Peyer's patch (tissue), 4 donors: ENCODE results near the gene SYNPO2. TPM values are rescaled to one million over a fixed set of nuclear protein-coding genes. Genes with fewer than 3 reads are reported as not detected.
A peak's percentile ranks its signal among the peaks of the same experiment; 100 is the strongest.
"Not testable (repeated sequence)": the region's sequence is repeated elsewhere in the genome, so short reads cannot be mapped to it uniquely, and the experiment has no call there.

Experiments used
- DNase-seq, 3 donors: peaks; one replicate each; pipeline ENCODE4 v3.0.0-alpha.2; 2017 to 2019
- H3K27ac ChIP-seq, 4 donors: fragments of 200-600 bp; sonication (generic); one replicate each; pipeline ENCODE4 v1.5.1; 2016 to 2019
- H3K27me3 ChIP-seq, 2 donors: fragments of 200-600 bp; sonication (generic); one replicate each; pipeline ENCODE4 v1.5.1; 2019
- H3K36me3 ChIP-seq, 3 donors: fragments of 200-600 bp; sonication (generic); one replicate each; pipeline ENCODE4 v1.5.1; 2016 to 2019
- H3K4me1 ChIP-seq, 4 donors: fragments of 200-600 bp; sonication (generic); one replicate each; pipeline ENCODE4 v1.5.1; 2016 to 2019
- H3K4me3 ChIP-seq, 4 donors: fragments of 200-600 bp; sonication (generic); 1 replicate in 3 of 4; 2 replicates in 1 of 4; pipeline ENCODE4 v1.5.1; 2016 to 2019; ENCODE audit warnings: mild to moderate bottlenecking in 1 of 4
- H3K9me3 ChIP-seq, 4 donors: fragments of 200-600 bp; sonication (generic); one replicate each; pipeline ENCODE4 v1.5.1; 2016 to 2019; ENCODE audit warnings: mild to moderate bottlenecking in 1 of 4
- CTCF ChIP-seq, 6 experiments: fragments of 450-650 bp in 4 of 6; fragments of 200-600 bp in 2 of 6; sonication (generic) in 1 of 6; IDR thresholded peaks; one replicate each; pipeline ENCODE4 v1.5.1; 2017 to 2019; ENCODE audit warnings: antibody characterized with exemption in 6 of 6, mild to moderate bottlenecking in 3 of 6, moderate library complexity in 1 of 6
- POLR2A ChIP-seq, 2 donors: fragments of 450-650 bp; IDR thresholded peaks; one replicate each; pipeline ENCODE4 v1.5.1; 2017; ENCODE audit warnings: antibody characterized with exemption in 2 of 2, mild to moderate bottlenecking in 2 of 2, moderate library complexity in 2 of 2
- total RNA-seq, 4 donors: library from RNA; depleted of rRNA; stranded (reverse); fragments of >200 nt; gene quantifications; one replicate each; pipeline ENCODE4 v1.1.0, GENCODE V29; 2016

Gene SYNPO2
- total RNA-seq, 4 donors from 2014 or later: 24.9 to 77.6 (median 41.1) TPM

- no peak for DNase-seq
- no peak overlapping the region for H3K4me3 ChIP-seq
- H3K4me1 ChIP-seq: no peaks in the 10 kb centered on the region
- H3K27me3 ChIP-seq: no peaks in the 10 kb centered on the region
- TF ChIP-seq CTCF (IDR thresholded peaks at IDR 0.05): no peak
- no peak for TF ChIP-seq POLR2A (IDR thresholded peaks at IDR 0.05)
- no peaks in the 10 kb centered on the region for H3K9me3 ChIP-seq
- H3K36me3 ChIP-seq: no peaks in the 10 kb centered on the region
- peak overlapping the region in 2 of 4 donors; percentile 9 to 39 for H3K27ac ChIP-seq
Observed at GRCh38 chr4:119005928-119006460, 117.3 kb downstream of the SYNPO2 start.

GRCh38 chr4:119008761-119009160 lies 120.1 kb downstream of the SYNPO2 start:
- H3K4me1 ChIP-seq: no peaks in the 10 kb centered on the region
- TF ChIP-seq CTCF (IDR thresholded peaks at IDR 0.05) (no peak), POLR2A (IDR thresholded peaks at IDR 0.05) (no peak)
- H3K27me3 ChIP-seq: no peaks in the 10 kb centered on the region
- peak overlapping the region in 1 of 4 donors; percentile 28 for H3K27ac ChIP-seq
- H3K4me3 ChIP-seq: no peak overlapping the region
- no peak for DNase-seq
- H3K36me3 ChIP-seq: no peaks in the 10 kb centered on the region
- H3K9me3 ChIP-seq: no peaks in the 10 kb centered on the region

GRCh38 chr4:119010221-119010620 lies 121.6 kb downstream of the SYNPO2 start:
- H3K27me3 ChIP-seq, H3K4me1 ChIP-seq, H3K9me3 ChIP-seq, H3K4me3 ChIP-seq, H3K36me3 ChIP-seq, DNase-seq: not testable (repeated sequence)
- peak overlapping the region in 2 of 4 donors; percentile 28 to 43 for H3K27ac ChIP-seq

- no peak for DNase-seq
- Histone ChIP-seq H3K9me3 (no peaks in the 10 kb centered on the region), H3K27me3 (no peaks in the 10 kb centered on the region), H3K27ac (peak overlapping the region in 2 of 4 donors; percentile 28 to 43), H3K4me1 (no peaks in the 10 kb centered on the region), H3K36me3 (no peaks in the 10 kb centered on the region), H3K4me3 (no peak overlapping the region)
- TF ChIP-seq POLR2A (IDR thresholded peaks at IDR 0.05): no peak
- no peak for TF ChIP-seq CTCF (IDR thresholded peaks at IDR 0.05)
Observed at GRCh38 chr4:119010909-119011606, 122.4 kb downstream of the SYNPO2 start.

GRCh38 chr4:119011607-119011988 lies 122.9 kb downstream of the SYNPO2 start:
- TF ChIP-seq CTCF (IDR thresholded peaks at IDR 0.05) (no peak), POLR2A (IDR thresholded peaks at IDR 0.05) (no peak)
- Histone ChIP-seq H3K27me3 (no peaks in the 10 kb centered on the region), H3K4me3 (no peak overlapping the region), H3K36me3 (no peaks in the 10 kb centered on the region), H3K9me3 (no peaks in the 10 kb centered on the region), H3K27ac (peak overlapping the region in 1 of 4 donors; percentile 28), H3K4me1 (no peaks in the 10 kb centered on the region)
- no peak for DNase-seq

GRCh38 chr4:119014658-119015057 lies 126.0 kb downstream of the SYNPO2 start:
- H3K27me3 ChIP-seq: no peaks in the 10 kb centered on the region
- H3K4me1 ChIP-seq: no peaks in the 10 kb centered on the region
- H3K4me3 ChIP-seq: no peak overlapping the region
- H3K9me3 ChIP-seq: no peaks in the 10 kb centered on the region
- peak overlapping the region in 1 of 4 donors; percentile 83 for H3K27ac ChIP-seq
- no peak for DNase-seq
- no peaks in the 10 kb centered on the region for H3K36me3 ChIP-seq
- TF ChIP-seq POLR2A (IDR thresholded peaks at IDR 0.05) (no peak), CTCF (IDR thresholded peaks at IDR 0.05) (no peak)
